Omental fat pad (tissue), 4 donors: Measurements from ENCODE around the gene ZNF71. TPM values are rescaled to one million over a fixed set of nuclear protein-coding genes. Genes with fewer than 3 reads are reported as not detected.

Experiments used
- ATAC-seq: fragments of 150-250 bp; one replicate; pipeline ENCODE4 v1.9.1; 2016; ENCODE audit warnings: mild to moderate bottlenecking, moderate library complexity; ENCODE audit not compliant: low FRiP score
- DNase-seq: peaks from one replicate; pipeline ENCODE4 v3.0.0-alpha.2; 2019; ENCODE audit warnings: low spot score
- total RNA-seq, 4 donors: library from RNA; depleted of rRNA; stranded (reverse); fragments of >200 nt; gene quantifications; one replicate each; pipeline ENCODE4 v1.1.0, GENCODE V29; 2016
- TF ChIP-seq, protein P1 (sequence below), 3 donors: fragments of 450-650 bp; IDR thresholded peaks; one replicate each; pipeline ENCODE4 v1.5.1; 2016 to 2017; ENCODE audit warnings: antibody characterized with exemption in 3 of 3, mild to moderate bottlenecking in 3 of 3, moderate library complexity in 2 of 3

ZNF71 gene
- total RNA-seq, 4 donors from 2014 or later: 5.8 to 11.2 (median 9.6) TPM

DNA sequence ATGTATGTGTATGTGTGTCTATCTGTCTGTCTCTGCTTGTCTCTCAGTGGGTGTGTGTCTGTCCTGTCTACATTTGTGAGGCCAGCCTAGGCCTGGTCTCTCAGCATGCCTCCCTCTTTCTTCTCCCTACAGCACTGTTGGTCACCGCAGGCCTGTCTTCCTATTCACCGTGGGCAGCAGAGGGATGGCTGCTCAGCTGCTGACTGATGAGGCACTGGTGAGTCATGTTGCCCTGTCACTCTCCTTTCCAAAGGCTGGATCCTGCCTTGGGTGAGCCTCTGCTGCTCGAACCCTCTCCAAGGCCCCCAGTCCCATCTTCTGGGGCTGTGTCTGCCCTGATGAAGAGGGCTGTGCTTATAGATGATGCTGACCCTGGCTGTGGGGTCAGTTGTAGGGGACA, 6.3 kb downstream of the ZNF71 start:
- DNase-seq: no peak
- TF ChIP-seq, protein P1, sequence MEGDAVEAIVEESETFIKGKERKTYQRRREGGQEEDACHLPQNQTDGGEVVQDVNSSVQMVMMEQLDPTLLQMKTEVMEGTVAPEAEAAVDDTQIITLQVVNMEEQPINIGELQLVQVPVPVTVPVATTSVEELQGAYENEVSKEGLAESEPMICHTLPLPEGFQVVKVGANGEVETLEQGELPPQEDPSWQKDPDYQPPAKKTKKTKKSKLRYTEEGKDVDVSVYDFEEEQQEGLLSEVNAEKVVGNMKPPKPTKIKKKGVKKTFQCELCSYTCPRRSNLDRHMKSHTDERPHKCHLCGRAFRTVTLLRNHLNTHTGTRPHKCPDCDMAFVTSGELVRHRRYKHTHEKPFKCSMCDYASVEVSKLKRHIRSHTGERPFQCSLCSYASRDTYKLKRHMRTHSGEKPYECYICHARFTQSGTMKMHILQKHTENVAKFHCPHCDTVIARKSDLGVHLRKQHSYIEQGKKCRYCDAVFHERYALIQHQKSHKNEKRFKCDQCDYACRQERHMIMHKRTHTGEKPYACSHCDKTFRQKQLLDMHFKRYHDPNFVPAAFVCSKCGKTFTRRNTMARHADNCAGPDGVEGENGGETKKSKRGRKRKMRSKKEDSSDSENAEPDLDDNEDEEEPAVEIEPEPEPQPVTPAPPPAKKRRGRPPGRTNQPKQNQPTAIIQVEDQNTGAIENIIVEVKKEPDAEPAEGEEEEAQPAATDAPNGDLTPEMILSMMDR (IDR thresholded peaks at IDR 0.05): no peak
- no peak for ATAC-seq

DNA sequence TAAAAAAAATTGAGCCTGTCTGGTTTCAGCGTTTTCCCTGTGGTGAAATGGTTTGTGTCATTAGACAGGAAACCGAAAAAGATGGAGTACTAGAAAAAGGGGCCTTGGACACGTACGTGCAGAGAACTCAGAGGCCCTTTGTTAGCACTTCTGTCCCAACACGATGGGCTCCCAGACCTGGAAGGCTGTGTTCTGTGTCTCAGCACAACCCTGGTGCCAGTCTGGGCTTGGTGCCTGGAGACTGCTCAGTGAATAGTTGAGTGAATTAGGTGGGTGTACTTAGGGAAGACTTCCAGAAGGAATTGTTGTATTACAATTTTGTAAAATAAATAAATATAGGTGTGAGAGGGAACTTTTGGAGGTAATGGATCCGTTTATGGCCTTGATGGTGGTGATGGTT, 8.7 kb downstream of the ZNF71 start:
- no peak for ATAC-seq
- no peak for DNase-seq
- TF ChIP-seq, protein P1 (IDR thresholded peaks at IDR 0.05): no peak

DNA sequence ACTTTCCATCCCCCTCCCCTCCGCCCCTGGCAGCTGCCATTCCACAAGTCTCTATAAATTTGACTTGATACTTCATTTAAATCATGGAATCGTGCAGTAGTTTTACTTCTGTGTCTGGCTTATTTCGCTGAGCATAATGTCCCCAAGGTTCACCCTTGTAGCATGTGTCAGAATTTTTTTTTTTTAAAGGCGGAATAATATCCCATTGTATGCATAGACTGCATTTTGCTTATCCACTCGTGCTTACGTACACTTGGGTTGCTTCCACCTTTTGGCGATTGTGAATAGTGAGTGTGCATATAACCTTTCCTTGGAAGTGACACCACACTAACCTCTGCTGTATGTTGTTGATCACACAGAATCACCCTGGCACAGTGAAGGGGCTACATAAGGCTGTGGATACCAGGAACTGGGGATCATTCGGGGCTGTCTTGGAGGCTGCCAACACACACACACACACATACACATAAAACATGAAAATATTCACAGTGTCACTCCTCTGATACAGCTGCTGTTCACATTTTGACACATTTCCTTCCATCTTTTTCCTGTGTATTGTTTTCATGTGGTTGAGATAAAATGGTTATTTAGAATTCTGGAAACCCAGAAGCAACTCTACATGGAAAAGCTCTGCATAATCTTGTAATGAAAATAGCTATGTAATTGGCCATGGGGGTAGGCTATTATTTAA, 13.3 kb downstream of the ZNF71 start:
- DNase-seq: no peak
- TF ChIP-seq, protein P1 (IDR thresholded peaks at IDR 0.05): no peak
- no peak for ATAC-seq

DNA sequence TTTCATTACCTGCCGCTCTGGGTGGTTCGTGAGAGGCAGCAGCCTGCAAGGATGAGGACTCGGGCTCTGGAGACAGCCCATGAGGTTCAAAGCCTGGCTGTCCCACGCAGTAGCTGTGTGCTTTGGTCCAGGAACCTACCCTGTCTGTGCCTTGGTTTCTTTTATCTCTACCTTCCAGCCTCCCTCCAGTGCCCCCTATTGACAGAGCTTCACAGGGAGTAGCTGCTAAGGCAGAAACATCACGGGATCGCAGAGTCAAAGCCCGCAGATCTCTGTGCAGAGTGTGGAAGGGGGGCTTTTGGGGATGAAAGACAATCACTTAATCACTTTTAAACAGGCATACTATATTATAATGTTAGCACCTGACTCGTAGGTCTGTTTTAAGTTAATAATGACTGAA, 16.2 kb downstream of the ZNF71 start:
- DNase-seq (no peak), ATAC-seq (no peak)
- TF ChIP-seq, protein P1 (IDR thresholded peaks at IDR 0.05): no peak

DNA sequence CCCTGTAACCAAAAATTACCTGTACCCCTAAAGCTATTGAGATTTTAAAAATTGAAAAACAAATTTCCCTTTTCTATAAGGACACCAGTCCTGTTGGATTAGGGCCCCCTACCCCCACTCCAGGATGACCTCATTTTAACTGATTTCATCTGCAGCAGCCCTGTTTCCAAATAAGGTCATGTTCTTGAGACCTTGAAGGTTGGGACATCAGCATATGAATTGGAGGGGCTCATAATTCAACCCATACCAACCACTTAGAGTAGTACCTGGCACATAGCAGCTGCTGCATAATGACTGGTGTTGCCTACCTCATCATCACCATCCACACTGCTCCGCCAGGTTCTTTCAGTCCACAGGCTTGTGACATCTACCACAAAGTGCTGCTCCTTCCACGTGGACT, 17.6 kb downstream of the ZNF71 start:
- DNase-seq (no peak), ATAC-seq (no peak)
- TF ChIP-seq, protein P1 (IDR thresholded peaks at IDR 0.05): no peak

DNA sequence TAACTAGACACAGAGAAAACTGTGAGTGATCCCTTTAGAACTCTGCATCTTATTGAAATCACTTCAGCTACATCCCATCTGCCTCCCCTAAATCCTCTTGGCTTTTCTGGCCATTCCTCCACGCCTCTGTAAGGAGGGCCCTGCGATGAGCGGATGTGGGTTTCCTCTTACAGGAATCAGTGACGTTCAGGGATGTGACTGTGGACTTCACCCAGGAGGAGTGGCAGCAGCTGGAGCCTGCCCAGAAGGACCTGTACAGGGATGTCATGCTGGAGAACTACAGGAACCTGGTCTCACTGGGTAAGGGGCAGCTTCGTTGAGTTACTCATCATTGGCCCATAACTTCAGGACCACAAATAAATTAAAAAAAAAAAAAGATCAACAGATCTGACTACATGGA, 18.5 kb downstream of the ZNF71 start:
- TF ChIP-seq, protein P1 (IDR thresholded peaks at IDR 0.05): no peak
- DNase-seq (no peak), ATAC-seq (no peak)

DNA sequence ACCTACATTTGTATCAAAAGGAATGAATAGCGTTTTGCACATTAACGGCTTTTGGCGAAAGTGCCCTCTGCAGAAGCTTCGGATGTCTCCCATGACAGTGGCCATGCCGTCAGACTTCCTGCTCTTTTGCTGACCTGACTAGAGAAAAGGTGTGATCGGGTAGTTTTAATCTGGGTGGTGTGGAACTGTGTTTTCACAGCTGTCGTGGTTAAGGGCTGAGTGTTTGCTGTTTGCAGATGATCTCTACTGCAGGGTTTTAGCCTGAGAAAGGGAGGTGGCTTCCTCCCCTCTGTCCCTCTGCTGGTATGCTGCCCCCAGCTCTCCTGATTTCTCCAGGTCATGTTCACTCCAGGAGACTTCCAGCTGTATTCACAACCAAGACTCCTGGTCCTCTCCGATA, 22.4 kb downstream of the ZNF71 start:
- TF ChIP-seq, protein P1 (IDR thresholded peaks at IDR 0.05): no peak
- DNase-seq: no peak
- ATAC-seq: no peak
